Prostate gland (tissue), 2 donors: ENCODE measurements around the gene ADPRHL1. TPM values are rescaled to one million over a fixed set of nuclear protein-coding genes. Genes with fewer than 3 reads are reported as not detected.
A peak's percentile ranks its signal among the peaks of the same experiment; 100 is the strongest.
"Not testable (repeated sequence)": the region's sequence is repeated elsewhere in the genome, so short reads cannot be mapped to it uniquely, and the experiment has no call there.

Source experiments
- DNase-seq: peaks from one replicate; pipeline ENCODE4 v3.0.0-alpha.2; 2019; ENCODE audit warnings: low spot score
- H3K27ac ChIP-seq, 2 donors: fragments of 200-600 bp; sonication (generic); 2 replicates each; pipeline ENCODE4 v1.5.1; 2017 to 2019
- H3K27me3 ChIP-seq: fragments of 200-600 bp; sonication (generic); replicated peaks from 2 replicates; pipeline ENCODE4 v1.5.1; 2019; ENCODE audit not compliant: insufficient read depth
- H3K36me3 ChIP-seq, 2 donors: fragments of 200-600 bp; sonication (generic); 1 replicate in 1 of 2; 2 replicates in 1 of 2; pipeline versions ENCODE4 v1.5.1 to v1.8.1; 2017 to 2019
- H3K4me1 ChIP-seq: fragments of 200-600 bp; sonication (generic); replicated peaks from 2 replicates; pipeline ENCODE4 v1.5.1; 2019
- H3K4me3 ChIP-seq, 2 donors: fragments of 200-600 bp; sonication (generic); 2 replicates each; pipeline ENCODE4 v1.5.1; 2017 to 2019
- H3K9me3 ChIP-seq: fragments of 200-600 bp; sonication (generic); 2 replicates; pipeline ENCODE4 v1.5.1; 2017
- POLR2A ChIP-seq: fragments of 450-650 bp; IDR thresholded peaks from one replicate; pipeline ENCODE4 v1.6.1; 2016; ENCODE audit warnings: antibody characterized with exemption, mild to moderate bottlenecking
- POLR2AphosphoS5 ChIP-seq: sonication (generic); formaldehyde crosslinking; IDR thresholded peaks from one replicate; pipeline ENCODE4 v1.6.1; 2017; ENCODE audit warnings: antibody characterized with exemption
- WGBS: methylation state at CpG from one replicate; pipeline ENCODE4 v1.1.5; 2018; 5-methylcytosine and 5-hydroxymethylcytosine counted together
- intact Hi-C: fragments of 100-400 bp; cut with DNase I; formaldehyde crosslinking; loops from one replicate; pipeline ENCODE4 v1.14.2; 2022
- total RNA-seq, 2 donors: library from RNA; depleted of rRNA; stranded (reverse); fragments of >200 nt; gene quantifications; one replicate each; pipeline ENCODE4 v1.1.0, GENCODE V29; 2016
- TF ChIP-seq, protein P1 (sequence below), 4 experiments: fragments of 200-600 bp in 2 of 4; fragments of 450-650 bp in 2 of 4; sonication (generic) in 2 of 4; IDR thresholded peaks; 1 replicate in 3 of 4; 2 replicates in 1 of 4; pipeline ENCODE4 v1.5.1; 2016 to 2019; ENCODE audit warnings: antibody characterized with exemption in 4 of 4, mild to moderate bottlenecking in 2 of 4, moderate library complexity in 2 of 4

The ADPRHL1 gene
- total RNA-seq, 2 donors from 2014 or later = 3.7 to 3.9 TPM

DNA sequence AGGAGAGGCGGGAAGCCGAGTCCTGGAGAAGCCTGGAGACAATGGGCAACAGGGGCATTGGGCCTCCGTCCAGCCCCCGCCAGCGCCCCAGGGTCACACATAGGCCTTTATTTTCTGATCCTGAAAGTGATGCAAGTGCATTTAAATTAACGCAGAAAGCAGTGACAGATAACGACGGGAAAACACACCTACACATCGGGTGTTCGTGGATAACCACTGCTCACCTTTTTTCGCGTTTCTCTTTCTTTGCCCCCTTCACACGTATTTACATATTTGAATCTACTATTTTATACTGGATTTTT, 59.0 kb downstream of the ADPRHL1 start:
- intact Hi-C loops = loop anchor here (5.0 to 10.0 kb wide), 3 partner anchors 58 to 449 kb away; partner anchors contain the start of gene ADPRHL1
- H3K4me3 ChIP-seq = peak overlapping the region; percentile 51 to 65
- TF ChIP-seq POLR2A (no peak), POLR2AphosphoS5 (no peak)
- TF ChIP-seq, protein P1, sequence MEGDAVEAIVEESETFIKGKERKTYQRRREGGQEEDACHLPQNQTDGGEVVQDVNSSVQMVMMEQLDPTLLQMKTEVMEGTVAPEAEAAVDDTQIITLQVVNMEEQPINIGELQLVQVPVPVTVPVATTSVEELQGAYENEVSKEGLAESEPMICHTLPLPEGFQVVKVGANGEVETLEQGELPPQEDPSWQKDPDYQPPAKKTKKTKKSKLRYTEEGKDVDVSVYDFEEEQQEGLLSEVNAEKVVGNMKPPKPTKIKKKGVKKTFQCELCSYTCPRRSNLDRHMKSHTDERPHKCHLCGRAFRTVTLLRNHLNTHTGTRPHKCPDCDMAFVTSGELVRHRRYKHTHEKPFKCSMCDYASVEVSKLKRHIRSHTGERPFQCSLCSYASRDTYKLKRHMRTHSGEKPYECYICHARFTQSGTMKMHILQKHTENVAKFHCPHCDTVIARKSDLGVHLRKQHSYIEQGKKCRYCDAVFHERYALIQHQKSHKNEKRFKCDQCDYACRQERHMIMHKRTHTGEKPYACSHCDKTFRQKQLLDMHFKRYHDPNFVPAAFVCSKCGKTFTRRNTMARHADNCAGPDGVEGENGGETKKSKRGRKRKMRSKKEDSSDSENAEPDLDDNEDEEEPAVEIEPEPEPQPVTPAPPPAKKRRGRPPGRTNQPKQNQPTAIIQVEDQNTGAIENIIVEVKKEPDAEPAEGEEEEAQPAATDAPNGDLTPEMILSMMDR (IDR thresholded peaks at IDR 0.05) = no peak
- DNase-seq = no peak
- no peaks in the 10 kb centered on the region for H3K27me3 ChIP-seq
- no peaks in the 10 kb centered on the region for H3K36me3 ChIP-seq
- H3K4me1 ChIP-seq = no peaks in the 10 kb centered on the region
- H3K9me3 ChIP-seq = no peaks in the 10 kb centered on the region
- H3K27ac ChIP-seq = no peak overlapping the region
- WGBS = 36% methylated on average over 13 of the region's 13 CpGs

DNA sequence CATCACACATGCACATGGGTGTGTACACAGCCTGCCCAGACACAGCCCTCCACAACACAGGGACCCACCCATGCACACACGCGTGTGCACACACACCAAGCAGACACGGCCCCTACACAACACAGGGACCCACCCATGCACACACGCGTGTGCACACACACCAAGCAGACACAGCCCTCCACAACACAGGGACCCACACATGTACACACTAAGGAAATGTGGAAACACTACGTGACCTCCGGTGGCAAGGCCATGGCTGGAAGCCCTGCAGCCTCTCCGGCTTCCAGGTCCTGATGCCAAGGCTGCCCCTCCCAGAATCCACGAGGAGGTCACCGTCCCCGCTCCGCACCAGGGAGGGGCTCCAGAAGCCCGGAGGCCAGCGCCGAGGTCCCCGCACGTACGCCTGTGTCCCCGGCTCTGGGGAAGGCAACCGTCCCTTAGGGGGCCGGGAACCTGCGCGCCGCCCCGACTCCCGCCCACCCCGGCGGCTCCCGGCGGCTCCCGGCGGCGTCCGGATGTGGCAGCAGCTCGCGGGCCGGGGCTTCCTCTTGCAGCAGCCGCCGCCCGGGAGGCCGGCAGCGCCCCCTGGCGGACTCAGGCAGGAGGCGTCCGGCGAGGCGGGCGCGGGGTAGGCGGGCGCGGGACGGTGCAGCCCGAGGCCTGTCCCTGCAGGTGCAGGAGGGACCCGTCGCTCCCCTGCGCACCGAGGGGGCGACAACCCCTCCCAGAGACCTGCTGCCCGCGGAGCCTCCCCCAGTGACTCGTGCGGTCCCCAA, 59.5 kb downstream of the ADPRHL1 start:
- 3% methylated on average over 53 of the region's 63 CpGs for WGBS

GRCh38 chr13:113393226-113393562, 60.1 kb downstream of the ADPRHL1 start:
- H3K27ac ChIP-seq = no peak overlapping the region
- DNase-seq = no peak
- H3K9me3 ChIP-seq = no peaks in the 10 kb centered on the region
- H3K36me3 ChIP-seq = no peaks in the 10 kb centered on the region
- no peaks in the 10 kb centered on the region for H3K27me3 ChIP-seq
- 83% methylated on average over 13 of the region's 13 CpGs for WGBS
- intact Hi-C loops = loop anchor here (5.0 to 10.0 kb wide), 3 partner anchors 59 to 448 kb away; partner anchors contain the start of gene ADPRHL1
- TF ChIP-seq POLR2AphosphoS5 (no peak), POLR2A (no peak)
- TF ChIP-seq, protein P1 (IDR thresholded peaks at IDR 0.05) = no peak
- H3K4me3 ChIP-seq = peak overlapping the region; percentile 51 to 65
- H3K4me1 ChIP-seq = no peaks in the 10 kb centered on the region

More for the DNA sequence above, 59.5 kb downstream of the ADPRHL1 start:
- intact Hi-C loops = loop anchor here (5.0 to 10.0 kb wide), 3 partner anchors 59 to 449 kb away; partner anchors contain the start of gene ADPRHL1
- TF ChIP-seq, protein P1 (IDR thresholded peaks at IDR 0.05) = peak; percentile 85 to 94 (median 94)
- no peak for TF ChIP-seq POLR2AphosphoS5
- Histone ChIP-seq H3K27me3 (no peaks in the 10 kb centered on the region), H3K36me3 (no peaks in the 10 kb centered on the region), H3K4me1 (no peaks in the 10 kb centered on the region), H3K4me3 (peak overlapping the region; percentile 51 to 65), H3K27ac (no peak overlapping the region), H3K9me3 (no peaks in the 10 kb centered on the region)
- peak; percentile 73 for DNase-seq

DNA sequence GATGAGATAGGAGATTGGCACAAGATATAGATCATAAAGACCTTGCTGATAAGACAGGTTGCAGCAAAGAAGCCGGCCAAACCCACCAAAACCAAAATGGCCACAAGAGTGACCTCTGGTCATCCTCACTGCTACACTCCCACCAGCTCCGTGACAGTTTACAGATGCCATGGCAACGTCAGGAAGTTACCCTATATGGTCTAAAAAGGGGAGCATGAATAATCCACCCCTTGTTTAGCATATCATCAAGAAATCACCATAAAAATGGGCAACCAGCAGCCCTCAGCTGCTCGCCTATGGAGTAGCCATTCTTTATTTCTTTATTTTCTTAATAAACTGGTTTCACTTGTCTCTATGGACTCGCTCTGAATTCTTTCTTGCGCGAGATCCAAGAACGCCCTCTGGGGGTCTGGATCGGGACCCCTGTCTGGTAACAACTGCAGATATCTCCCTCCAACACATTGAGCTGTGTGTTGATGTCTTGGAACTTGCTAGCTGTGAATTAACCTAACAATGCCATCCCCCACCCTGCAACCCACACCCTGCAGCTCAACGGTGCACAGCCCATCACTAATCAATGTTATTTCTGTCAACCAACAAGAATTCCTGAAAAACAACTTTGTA, 62.3 kb downstream of the ADPRHL1 start:
- TF ChIP-seq, protein P1 (IDR thresholded peaks at IDR 0.05) = no peak
- no peak for TF ChIP-seq POLR2AphosphoS5
- no peak for TF ChIP-seq POLR2A
- no peaks in the 10 kb centered on the region for H3K36me3 ChIP-seq
- no peak overlapping the region for H3K4me3 ChIP-seq
- H3K4me1 ChIP-seq = no peaks in the 10 kb centered on the region
- no peak overlapping the region for H3K27ac ChIP-seq
- H3K9me3 ChIP-seq = no peaks in the 10 kb centered on the region
- DNase-seq = no peak
- H3K27me3 ChIP-seq = no peaks in the 10 kb centered on the region
- 59% methylated on average over 10 of the region's 10 CpGs for WGBS
- intact Hi-C loops = loop anchor here (5.0 to 10.0 kb wide), 3 partner anchors 61 to 446 kb away; partner anchors contain the start of gene ADPRHL1

- H3K36me3 ChIP-seq, DNase-seq, H3K27ac ChIP-seq, H3K4me3 ChIP-seq, H3K27me3 ChIP-seq, intact Hi-C loops, H3K4me1 ChIP-seq, H3K9me3 ChIP-seq: not testable (repeated sequence)
- WGBS = 96% methylated on average over 8 of the region's 8 CpGs
Observed at GRCh38 chr13:113389586-113389985, 63.7 kb downstream of the ADPRHL1 start.
